ENCODE results near the gene DOCK9.

The DOCK9 gene

DNA sequence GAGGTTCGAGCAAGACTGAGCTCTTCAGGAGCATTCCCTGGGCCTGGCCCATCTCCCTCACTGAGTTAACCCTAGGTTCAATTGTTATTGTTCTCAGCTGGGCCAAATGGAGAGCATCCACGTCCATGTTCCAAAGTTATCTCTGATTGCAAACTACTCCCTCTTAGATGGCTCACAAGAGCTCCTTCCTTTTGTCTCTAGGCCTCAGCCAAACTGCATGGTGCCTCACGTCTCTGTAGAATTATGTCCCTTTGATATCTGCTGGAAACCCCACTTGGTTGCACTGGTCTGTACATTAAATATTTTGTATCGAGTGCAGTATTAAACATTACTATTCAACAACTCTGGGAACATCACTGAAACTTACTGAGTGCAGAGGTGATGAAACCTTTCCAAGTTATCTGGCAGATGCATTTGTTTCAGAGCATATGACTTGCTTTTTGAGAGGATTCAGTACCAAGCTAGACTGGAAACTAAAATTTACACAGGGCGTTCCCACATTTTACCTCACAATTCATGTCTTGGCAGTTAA, 38.1 kb downstream of the DOCK9 start:
- no peak for TF ChIP-seq ZNF274 (IDR thresholded peaks at IDR 0.05; ENCODE audit: low read depth, low read length)
- H3K4me3 ChIP-seq (ENCODE audit: low read length): no peak overlapping the region

DNA sequence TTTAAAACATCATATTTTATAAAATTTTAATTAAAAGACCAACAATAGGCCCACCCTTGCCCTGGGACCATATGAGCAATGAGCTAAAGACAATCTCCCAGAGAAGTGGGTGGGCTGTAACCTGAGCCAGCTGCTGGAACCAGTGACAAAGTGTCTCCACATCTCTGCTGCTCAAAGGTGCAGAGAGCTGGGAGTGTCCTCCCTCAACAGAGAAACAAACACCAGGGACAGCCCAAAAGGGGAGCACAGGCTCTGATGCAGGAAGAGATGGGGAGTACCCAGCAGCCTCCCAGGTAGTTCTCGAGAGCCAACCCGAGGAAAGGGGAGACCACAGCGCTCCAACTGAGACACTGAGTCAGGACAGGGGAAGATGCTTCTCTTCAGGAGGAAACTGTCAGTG, 39.1 kb downstream of the DOCK9 start:
- H3K4me3 ChIP-seq (ENCODE audit: low read length): no peak overlapping the region

DNA sequence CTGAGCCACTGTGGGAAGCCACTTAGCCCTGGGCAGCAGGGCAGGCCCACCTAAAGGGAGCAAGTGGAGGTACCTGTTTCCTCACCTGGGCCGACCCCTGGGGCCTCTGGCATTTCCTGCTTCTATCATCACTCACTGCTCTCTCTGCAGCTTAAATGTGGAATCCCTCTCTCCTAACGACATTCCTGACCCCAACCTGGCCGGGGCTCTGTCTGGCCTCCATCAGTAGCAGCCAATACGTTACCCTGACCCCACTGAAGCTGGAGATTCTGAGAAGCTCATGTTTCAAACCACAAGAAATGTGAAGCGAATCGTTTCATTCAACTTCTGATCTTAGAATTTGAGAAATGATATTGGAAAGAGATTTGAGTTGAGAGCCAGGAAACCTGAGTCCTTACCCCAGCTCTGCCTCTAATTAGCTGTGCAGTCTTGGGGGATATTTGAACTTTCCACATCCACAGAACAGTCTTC, 39.9 kb downstream of the DOCK9 start:
- no peak overlapping the region for H3K4me3 ChIP-seq (ENCODE audit: low read length)
- TF ChIP-seq ZNF274 (IDR thresholded peaks at IDR 0.05; ENCODE audit: low read depth, low read length): no peak

More for the DNA sequence above, 39.1 kb downstream of the DOCK9 start:
- TF ChIP-seq ZNF274 (IDR thresholded peaks at IDR 0.05; ENCODE audit: low read depth, low read length): no peak

DNA sequence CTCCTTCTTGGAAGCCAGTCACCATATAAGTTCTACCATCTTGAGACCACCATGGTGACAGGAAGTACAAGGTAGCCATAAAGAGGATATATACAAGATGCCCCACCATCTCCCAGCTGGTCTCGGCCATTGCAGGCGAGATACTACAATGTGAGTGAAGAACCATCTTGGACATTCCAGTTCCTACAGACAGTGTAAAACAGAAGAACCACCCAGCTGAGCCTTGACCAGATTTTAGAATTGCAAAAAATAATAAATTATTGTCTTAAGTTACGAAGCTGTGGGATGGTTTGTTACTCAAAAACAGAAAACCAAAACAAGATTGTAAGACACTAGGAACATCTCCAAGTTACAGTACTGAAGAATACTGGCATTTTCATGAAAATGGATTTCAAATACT, 43.6 kb downstream of the DOCK9 start:
- H3K4me3 ChIP-seq (ENCODE audit: low read length): no peak overlapping the region
- no peak for TF ChIP-seq ZNF274 (IDR thresholded peaks at IDR 0.05; ENCODE audit: low read depth, low read length)

DNA sequence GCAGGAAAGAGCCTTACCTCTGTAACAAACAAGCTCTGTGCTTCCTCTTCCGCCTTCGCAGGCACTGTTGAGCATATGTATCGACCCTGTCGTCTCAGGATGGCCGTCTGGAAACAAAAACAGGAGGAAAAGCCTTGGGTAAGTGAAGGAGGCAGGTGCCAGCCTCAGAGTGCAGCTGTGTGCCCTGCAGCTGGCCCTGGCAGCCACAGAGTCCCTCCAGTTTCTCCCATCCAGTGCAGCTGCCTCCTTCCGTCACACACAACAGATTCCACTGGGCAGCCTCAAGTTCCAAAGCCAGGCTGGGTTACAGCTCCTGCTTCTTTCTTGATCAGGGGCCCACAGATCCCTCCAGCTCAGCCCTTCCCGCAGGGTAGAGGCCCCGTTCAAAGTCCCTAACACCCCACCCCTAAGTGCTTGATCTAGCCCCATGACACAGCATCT, 47.7 kb downstream of the DOCK9 start:
- H3K4me3 ChIP-seq (ENCODE audit: low read length): no peak overlapping the region
- TF ChIP-seq ZNF274 (IDR thresholded peaks at IDR 0.05; ENCODE audit: low read depth, low read length): no peak

DNA sequence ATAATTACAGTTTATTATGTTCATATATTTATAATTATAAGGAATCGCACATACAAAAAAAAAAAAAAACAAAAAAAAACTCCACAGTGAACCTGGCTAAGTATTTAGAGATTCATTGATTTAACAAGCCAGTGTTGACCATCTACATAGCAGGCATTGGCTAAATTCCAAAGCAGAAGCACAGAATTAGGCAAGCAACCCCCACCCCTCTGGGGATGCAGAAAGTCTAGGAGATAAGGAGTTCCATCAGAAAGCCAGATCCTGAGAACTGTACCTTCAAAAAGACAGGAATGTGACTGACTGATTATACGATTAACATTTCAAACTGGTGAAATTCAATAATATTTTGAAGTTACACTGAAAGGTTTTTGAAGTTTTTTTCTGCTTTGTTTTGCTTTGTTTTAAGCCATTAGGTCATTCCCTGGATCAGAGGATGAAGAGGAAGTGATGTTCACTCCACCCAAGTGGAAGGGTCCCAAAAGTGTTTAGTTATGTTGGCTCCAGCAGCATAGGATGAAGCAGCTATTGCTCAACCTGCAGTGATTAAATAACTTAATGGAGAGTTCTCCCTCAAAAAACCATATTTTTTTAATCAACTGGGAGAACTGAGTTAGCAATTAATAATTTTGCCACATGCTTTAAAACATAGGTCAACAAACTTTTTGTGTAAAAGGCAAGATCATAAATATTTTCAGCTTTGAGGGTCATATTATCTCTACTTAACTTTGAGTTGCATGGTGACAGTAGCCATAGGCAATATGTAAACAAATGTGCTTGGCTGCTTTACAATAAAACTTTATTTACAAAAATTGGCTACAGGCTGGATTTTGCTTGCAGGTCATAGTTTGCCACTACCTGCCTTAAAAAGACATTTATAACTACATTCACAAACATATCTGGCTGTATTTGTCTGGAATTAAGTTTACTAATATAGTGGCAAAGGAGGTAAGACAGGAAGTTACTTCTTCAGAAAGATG, 49.6 kb downstream of the DOCK9 start:
- TF ChIP-seq ZNF274 (IDR thresholded peaks at IDR 0.05; ENCODE audit: low read depth, low read length): no peak
- no peak overlapping the region for H3K4me3 ChIP-seq (ENCODE audit: low read length)

DNA sequence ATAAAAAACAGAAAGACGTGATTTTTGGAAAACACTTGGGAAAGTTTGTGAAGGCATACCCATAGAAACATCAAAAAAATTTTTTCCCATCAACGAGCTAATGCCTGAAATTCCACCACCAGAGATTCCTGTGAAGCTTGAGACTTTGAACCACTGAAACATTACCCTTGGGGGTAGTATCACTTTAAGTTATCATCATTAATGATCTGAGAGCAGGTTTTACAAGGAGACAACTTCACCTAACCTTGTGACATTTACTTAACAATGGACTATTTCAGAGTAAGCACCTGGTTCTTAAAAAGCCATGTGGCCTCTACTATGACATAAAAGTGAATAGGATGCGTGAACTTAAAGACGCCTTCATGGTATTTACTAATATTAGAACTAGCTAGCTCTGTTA, 51.9 kb downstream of the DOCK9 start:
- no peak overlapping the region for H3K4me3 ChIP-seq (ENCODE audit: low read length)

DNA sequence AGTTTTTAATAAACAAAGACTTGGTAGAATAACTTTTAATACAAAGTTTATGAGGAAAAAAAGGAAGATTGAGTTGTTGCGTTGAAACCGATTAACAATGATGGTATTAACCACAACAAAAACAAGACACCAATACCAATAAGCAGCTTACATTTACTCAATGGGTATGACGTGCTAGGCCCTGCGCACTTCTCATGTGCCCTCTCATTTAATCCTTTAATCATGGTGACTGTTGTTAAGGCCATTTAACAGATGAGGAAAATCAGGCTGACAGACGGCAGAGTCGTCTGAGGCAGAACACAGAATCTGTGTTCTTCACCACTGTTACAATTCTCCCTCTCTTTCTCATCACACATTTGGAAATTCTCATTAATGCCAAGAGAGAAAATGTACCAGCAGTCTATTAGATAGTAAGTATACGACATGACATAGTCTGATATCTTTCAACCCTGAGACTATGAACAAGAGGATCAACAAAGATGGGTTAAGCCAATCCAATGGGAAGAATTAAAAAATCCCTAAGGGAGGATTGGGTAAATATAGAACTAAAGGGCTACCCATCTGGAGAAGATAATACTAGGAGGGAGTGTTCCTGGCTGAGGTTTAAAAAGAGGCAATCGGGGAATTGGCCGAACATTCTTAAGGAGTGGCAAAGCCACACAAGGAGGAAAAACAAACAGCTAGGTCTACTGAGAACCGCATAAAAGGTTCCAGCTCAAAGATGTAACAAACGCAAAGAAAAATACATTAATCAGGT, 54.0 kb downstream of the DOCK9 start:
- no peak for TF ChIP-seq ZNF274 (IDR thresholded peaks at IDR 0.05; ENCODE audit: low read depth, low read length)

More for the DNA sequence above, 51.9 kb downstream of the DOCK9 start:
- TF ChIP-seq ZNF274 (IDR thresholded peaks at IDR 0.05; ENCODE audit: low read depth, low read length): no peak

DNA sequence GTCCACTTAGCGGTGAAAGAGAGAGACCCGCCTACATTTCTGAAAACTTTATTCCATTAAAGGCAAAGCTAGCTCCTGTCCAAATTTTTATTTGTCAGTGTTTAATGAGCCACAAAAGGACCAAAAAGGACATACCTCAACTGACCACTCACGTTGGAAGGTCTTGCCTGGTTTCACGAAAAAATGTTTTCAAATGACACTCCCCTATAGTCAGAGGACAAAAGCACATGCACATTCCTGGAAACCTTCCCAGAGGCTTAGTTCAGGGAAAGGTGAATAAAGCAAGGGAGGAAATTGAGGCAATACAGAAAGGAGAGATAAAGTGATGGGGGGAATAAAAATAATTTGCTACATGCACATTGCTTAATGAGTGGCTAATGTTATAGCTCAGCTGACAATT, 55.6 kb downstream of the DOCK9 start:
- no peak for TF ChIP-seq ZNF274 (IDR thresholded peaks at IDR 0.05; ENCODE audit: low read depth, low read length)

More for the DNA sequence above, 54.0 kb downstream of the DOCK9 start:
- no peak overlapping the region for H3K4me3 ChIP-seq (ENCODE audit: low read length)

DNA sequence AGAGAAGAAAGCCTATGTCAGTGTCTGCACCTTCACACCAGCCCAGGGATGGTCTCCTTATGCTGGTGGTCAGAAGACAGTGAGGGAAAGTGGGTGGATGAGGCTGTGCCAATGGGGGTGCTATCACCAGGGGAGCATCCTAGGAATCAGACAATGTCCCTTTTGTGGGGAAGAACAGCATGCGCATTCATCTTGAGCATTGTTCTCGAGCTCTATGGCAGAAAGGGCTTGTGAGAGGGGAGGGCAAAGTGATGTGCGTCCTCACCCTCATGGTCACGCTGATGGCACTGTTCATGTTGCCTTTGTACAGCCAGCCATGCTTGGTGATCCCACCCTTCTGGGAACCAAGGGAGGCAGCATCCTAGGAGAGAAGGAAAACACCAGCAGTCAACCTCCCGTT, 56.1 kb downstream of the DOCK9 start:
- no peak overlapping the region for H3K4me3 ChIP-seq (ENCODE audit: low read length)
- no peak for TF ChIP-seq ZNF274 (IDR thresholded peaks at IDR 0.05; ENCODE audit: low read depth, low read length)

More for the DNA sequence above, 55.6 kb downstream of the DOCK9 start:
- no peak overlapping the region for H3K4me3 ChIP-seq (ENCODE audit: low read length)

DNA sequence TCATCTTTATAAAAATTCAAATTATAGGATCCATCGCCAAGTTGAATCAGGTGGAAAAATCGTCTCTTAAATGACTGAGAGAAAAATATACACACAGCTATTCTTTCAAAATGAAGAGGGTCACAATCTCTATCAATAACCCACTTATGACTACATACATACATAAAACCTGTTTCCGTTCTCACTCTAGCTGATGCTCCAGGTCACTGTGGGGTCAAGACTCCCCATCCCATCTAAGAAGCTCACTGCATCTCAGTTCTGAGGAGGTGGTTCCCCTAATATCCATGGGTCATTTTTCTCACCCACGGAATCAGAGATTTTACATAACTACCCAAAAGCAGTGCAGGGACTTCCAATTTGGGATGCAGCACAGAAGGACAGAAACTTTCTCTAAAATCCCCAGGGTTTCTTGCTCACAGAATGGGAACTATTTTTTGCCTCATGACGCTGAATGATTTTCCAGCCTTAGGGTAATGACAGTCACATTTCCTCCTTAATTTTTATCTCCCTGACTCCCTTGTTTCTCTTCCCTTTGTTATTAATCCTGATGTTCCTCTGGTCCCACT, 56.8 kb downstream of the DOCK9 start:
- H3K4me3 ChIP-seq (ENCODE audit: low read length): no peak overlapping the region
- no peak for TF ChIP-seq ZNF274 (IDR thresholded peaks at IDR 0.05; ENCODE audit: low read depth, low read length)

DNA sequence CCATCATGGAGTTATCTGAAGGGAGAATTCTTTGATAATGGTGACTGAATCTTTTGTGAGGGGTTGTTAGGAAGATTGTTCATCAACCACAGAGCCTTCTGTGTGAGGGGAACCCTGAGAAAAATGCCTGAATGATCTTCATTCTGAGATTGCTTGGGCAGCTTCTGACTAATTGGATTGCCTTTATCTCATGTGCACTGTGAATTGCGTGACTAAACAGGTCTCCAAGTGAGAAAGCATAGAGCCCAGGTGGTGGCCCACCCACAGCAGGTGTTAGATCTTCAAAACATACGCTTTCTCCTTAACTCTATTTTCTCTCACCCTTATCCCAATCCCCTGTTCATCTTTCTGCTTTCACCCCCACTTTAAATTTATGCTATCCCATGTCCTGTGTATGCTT, 58.3 kb downstream of the DOCK9 start:
- no peak overlapping the region for H3K4me3 ChIP-seq (ENCODE audit: low read length)
- TF ChIP-seq ZNF274 (IDR thresholded peaks at IDR 0.05; ENCODE audit: low read depth, low read length): no peak

DNA sequence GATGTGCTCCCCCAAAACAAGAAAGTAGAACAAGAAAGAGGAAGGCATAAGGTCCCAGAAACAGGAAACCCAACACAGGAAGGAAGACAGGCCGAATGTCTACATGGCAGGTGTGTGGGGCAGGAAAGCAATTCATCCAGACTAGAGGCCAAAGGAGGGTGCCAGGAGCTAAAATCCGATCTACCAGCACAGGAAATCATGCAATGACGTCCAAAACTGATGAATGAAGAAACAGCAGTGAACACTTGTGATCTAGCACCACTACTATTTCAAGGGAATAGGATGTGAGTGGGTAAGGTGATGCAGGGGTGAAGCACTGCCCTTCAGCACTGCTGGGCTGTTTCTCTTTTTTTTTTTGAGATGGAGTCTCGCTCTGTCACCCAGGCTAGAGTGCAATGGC, 59.1 kb downstream of the DOCK9 start:
- no peak for TF ChIP-seq ZNF274 (IDR thresholded peaks at IDR 0.05; ENCODE audit: low read depth, low read length)
- no peak overlapping the region for H3K4me3 ChIP-seq (ENCODE audit: low read length)

DNA sequence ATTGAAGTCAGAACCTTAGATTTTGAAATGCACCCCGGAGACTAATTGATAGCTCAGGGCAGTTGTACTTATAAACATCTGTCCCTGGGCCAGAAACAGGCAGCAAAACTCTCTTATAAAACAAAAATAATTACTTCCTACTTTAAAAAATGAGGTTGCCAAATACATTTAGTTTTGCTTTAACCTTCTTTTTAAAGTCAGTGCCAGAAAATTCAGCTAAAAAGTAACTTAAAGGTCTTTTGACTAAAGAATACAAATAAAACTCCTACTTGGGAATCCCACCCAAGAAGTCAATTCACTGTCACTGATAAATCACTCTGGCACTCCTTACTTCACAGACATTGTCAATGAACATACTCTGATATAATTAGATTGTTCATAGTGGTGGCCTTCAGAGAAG, 60.7 kb downstream of the DOCK9 start:
- TF ChIP-seq ZNF274 (IDR thresholded peaks at IDR 0.05; ENCODE audit: low read depth, low read length): no peak
- no peak overlapping the region for H3K4me3 ChIP-seq (ENCODE audit: low read length)

Measured in GM08714 (cell line).